ENCODE data around the gene PBXIP1. TPM values are rescaled to one million over a fixed set of nuclear protein-coding genes. Genes with fewer than 3 reads are reported as not detected.

PBXIP1 gene
- total RNA-seq, 1 experiment from 2014 or later = 11.3 TPM

DNA sequence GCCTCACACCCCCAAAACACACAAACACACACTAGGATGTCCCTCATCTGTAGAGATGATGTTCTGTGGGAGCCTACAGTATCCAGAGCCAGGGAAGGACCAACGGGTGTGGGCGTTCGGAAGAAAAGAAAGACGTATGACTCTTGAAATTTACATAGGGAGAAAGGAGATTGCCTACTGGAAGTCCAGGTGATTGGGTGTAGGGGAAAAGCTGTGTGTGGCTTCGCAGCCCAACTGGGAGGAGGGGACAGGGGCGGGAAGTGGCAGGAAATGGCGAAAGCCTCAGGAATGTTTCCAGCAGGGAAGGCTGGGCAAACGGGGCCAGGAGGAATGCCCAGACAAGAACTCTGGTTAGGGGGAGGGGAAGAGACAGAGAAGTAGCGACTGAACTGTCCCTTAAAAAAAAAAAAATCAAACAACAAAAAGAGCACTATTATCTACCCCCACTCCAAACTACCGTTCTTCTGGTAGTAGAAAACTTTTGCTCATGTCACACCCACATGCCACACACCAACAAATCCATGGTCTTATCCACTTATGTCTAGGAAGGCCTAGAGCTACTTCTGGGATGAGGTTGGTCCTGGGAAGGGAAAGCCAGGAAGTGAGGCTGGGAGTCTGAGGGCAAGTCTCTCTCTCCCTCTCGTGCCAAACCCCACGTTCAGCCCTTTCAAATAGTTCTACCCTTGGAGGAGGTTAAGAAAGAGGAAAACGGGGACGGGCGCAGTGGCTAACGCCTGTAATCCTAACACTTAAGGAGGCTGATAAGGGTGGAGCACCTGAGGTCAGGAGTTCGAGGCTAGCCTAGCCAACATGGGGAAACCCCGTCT lies 16.8 kb upstream of the PBXIP1 start:
- TF ChIP-seq, protein P1, sequence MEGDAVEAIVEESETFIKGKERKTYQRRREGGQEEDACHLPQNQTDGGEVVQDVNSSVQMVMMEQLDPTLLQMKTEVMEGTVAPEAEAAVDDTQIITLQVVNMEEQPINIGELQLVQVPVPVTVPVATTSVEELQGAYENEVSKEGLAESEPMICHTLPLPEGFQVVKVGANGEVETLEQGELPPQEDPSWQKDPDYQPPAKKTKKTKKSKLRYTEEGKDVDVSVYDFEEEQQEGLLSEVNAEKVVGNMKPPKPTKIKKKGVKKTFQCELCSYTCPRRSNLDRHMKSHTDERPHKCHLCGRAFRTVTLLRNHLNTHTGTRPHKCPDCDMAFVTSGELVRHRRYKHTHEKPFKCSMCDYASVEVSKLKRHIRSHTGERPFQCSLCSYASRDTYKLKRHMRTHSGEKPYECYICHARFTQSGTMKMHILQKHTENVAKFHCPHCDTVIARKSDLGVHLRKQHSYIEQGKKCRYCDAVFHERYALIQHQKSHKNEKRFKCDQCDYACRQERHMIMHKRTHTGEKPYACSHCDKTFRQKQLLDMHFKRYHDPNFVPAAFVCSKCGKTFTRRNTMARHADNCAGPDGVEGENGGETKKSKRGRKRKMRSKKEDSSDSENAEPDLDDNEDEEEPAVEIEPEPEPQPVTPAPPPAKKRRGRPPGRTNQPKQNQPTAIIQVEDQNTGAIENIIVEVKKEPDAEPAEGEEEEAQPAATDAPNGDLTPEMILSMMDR (IDR thresholded peaks at IDR 0.05; ENCODE audit: unreplicated experiment) = no peak
- intact Hi-C loops (cut with micrococcal nuclease) = loop anchor here (1.0 to 5.0 kb wide), 4 partner anchors 10 to 200 kb away; partner anchors contain the start of genes ADAM15, KRTCAP2 and TRIM46
- TSS peak; percentile 56 for BruUV-seq (replicated peaks)

DNA sequence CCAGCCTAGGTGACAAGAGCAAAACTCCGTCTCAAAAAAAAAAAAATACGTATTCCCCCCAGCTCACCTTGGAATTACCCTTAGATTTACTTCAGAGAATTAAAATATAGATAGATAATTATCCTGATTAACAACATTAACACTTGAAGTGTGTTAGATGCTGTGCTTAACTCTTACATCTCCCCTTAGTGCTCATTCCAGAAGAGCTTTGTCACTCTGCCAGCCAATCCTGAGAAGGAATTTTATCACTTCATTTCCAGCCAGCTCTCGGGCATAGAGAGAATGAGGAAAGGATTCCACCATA lies 16.3 kb upstream of the PBXIP1 start:
- no peaks in the 10 kb centered on the region for H3K9me3 Mint-ChIP-seq (ENCODE audit: unreplicated experiment)
- TF ChIP-seq, protein P1 (IDR thresholded peaks at IDR 0.05; ENCODE audit: unreplicated experiment) = no peak
- CTCF ChIA-PET = interaction anchor here (0.6 to 6.7 kb wide), 22 partner anchors 10 to 775 kb away, joined by 3 to 64 read pairs (median 4); partner anchors contain the start of genes FLAD1, LENEP, PBXIP1 and PYGO2
- no peak for DNase-seq (ENCODE audit: unreplicated experiment)
- no peak overlapping the region for H3K27ac Mint-ChIP-seq (ENCODE audit: low read depth, unreplicated experiment)
- no peaks in the 10 kb centered on the region for H3K27me3 Mint-ChIP-seq (ENCODE audit: insufficient read depth, unreplicated experiment)
- peaks cover 37% of the 10 kb centered on the region for H3K4me1 Mint-ChIP-seq (ENCODE audit: insufficient read depth, unreplicated experiment)
- POLR2A ChIA-PET = interaction anchor here (0.7 to 41.1 kb wide), 21 partner anchors 1 to 1009 kb away, joined by 3 to 1917 read pairs (median 14); partner anchors contain the start of genes ADAM15, CKS1B, EFNA1 and EFNA3
- H3K4me3 Mint-ChIP-seq (ENCODE audit: unreplicated experiment) = no peak overlapping the region
- H3K36me3 Mint-ChIP-seq (ENCODE audit: insufficient read depth, unreplicated experiment) = peaks cover 39% of the 10 kb centered on the region
- no TSS peak for BruUV-seq (replicated peaks)
- intact Hi-C loops (cut with micrococcal nuclease) = loop anchor here (1.0 to 5.0 kb wide), 3 partner anchors 10 to 200 kb away; partner anchors contain the start of genes ADAM15, KRTCAP2 and TRIM46

More for the DNA sequence above, 16.8 kb upstream of the PBXIP1 start:
- no peaks in the 10 kb centered on the region for H3K9me3 Mint-ChIP-seq (ENCODE audit: unreplicated experiment)
- ChIA-PET CTCF (interaction anchor here (0.5 to 6.7 kb wide), 23 partner anchors 10 to 776 kb away, joined by 3 to 64 read pairs (median 4); partner anchors contain the start of genes FLAD1, LENEP, PYGO2 and ZBTB7B), POLR2A (interaction anchor here (0.7 to 41.1 kb wide), 33 partner anchors 2 to 1149 kb away, joined by 3 to 1917 read pairs (median 7); partner anchors contain the start of genes ADAM15, CKS1B, EFNA1 and EFNA3)
- no peak overlapping the region for H3K27ac Mint-ChIP-seq (ENCODE audit: low read depth, unreplicated experiment)
- H3K4me1 Mint-ChIP-seq (ENCODE audit: insufficient read depth, unreplicated experiment) = peaks cover 37% of the 10 kb centered on the region
- peaks cover 38% of the 10 kb centered on the region for H3K36me3 Mint-ChIP-seq (ENCODE audit: insufficient read depth, unreplicated experiment)
- H3K27me3 Mint-ChIP-seq (ENCODE audit: insufficient read depth, unreplicated experiment) = no peaks in the 10 kb centered on the region
- no peak overlapping the region for H3K4me3 Mint-ChIP-seq (ENCODE audit: unreplicated experiment)
- peak; percentile 100 for DNase-seq (ENCODE audit: unreplicated experiment)

DNA sequence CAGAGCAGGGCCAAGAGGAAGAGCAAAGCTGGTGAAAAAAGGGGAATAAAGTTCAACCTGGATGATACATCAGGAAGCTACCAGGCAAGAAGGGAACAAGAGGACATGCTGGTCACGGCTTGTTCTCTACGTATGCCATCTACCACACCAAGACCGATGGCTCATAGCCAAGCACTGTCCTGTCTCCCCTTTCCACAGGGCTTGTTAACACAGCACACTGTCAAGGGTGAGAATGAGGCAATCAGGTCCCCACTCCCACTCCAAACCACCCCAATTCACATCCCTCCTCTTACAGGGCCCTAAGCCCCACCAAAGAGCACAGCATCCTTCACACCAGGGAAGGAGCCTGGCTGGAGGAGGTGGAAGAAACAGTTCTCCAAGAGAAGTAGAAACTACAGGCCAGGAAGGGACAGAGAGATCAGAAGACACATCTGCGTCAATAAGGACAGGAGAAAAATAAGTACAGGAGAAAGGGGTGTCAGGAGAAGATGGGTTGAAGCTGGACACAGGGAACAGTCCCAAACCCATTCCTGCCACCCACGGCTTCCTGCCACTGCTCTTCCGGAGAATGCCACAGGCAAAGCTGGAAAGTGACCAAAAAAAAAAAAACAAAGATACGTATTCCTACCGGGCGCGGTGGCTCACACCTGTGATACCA lies 15.6 kb upstream of the PBXIP1 start:
- intact Hi-C loops (cut with micrococcal nuclease) = loop anchor here (1.0 to 5.0 kb wide), 3 partner anchors 13 to 201 kb away; partner anchors contain the start of genes KRTCAP2 and TRIM46
- TF ChIP-seq, protein P1 (IDR thresholded peaks at IDR 0.05; ENCODE audit: unreplicated experiment) = no peak
- CTCF ChIA-PET = interaction anchor here (0.6 to 6.7 kb wide), 30 partner anchors 9 to 425 kb away, joined by 3 to 64 read pairs (median 4); partner anchors contain the start of genes FLAD1, KRTCAP2, LENEP and PBXIP1

More for the DNA sequence above, 15.6 kb upstream of the PBXIP1 start:
- POLR2A ChIA-PET = interaction anchor here (0.7 to 41.1 kb wide), 28 partner anchors 1 to 1008 kb away, joined by 3 to 1917 read pairs (median 7); partner anchors contain the start of genes ADAM15, CKS1B, EFNA1 and EFNA3
- H3K4me3 Mint-ChIP-seq (ENCODE audit: unreplicated experiment) = no peak overlapping the region
- H3K27ac Mint-ChIP-seq (ENCODE audit: low read depth, unreplicated experiment) = no peak overlapping the region
- no TSS peak for BruUV-seq (replicated peaks)
- no peaks in the 10 kb centered on the region for H3K9me3 Mint-ChIP-seq (ENCODE audit: unreplicated experiment)
- DNase-seq (ENCODE audit: unreplicated experiment) = peak; percentile 90
- peaks cover 40% of the 10 kb centered on the region for H3K4me1 Mint-ChIP-seq (ENCODE audit: insufficient read depth, unreplicated experiment)
- peaks cover 46% of the 10 kb centered on the region for H3K36me3 Mint-ChIP-seq (ENCODE audit: insufficient read depth, unreplicated experiment)
- no peaks in the 10 kb centered on the region for H3K27me3 Mint-ChIP-seq (ENCODE audit: insufficient read depth, unreplicated experiment)
